ENCODE measurements around the gene NDUFAF5.
"Not testable (repeated sequence)": the region's sequence is repeated elsewhere in the genome, so short reads cannot be mapped to it uniquely, and the experiment has no call there.

The NDUFAF5 gene

GRCh38 chr20:13755809-13756208, 29.0 kb upstream of the NDUFAF5 start:
- no peak overlapping the region for H3K4me3 ChIP-seq (ENCODE audit: low read depth in 1 of 2, low read length in 2 of 2)

GRCh38 chr20:13756551-13756950, 28.3 kb upstream of the NDUFAF5 start:
- Histone ChIP-seq H3K4me1 (ENCODE audit: insufficient read depth, low read length) (no peaks in the 10 kb centered on the region), H3K36me3 (ENCODE audit: insufficient read depth, low read length) (peaks cover 12% of the 10 kb centered on the region), H3K9me3 (ENCODE audit: low read length) (no peaks in the 10 kb centered on the region), H3K9ac (ENCODE audit: low read length) (no peak overlapping the region), H3K4me3 (ENCODE audit: low read depth in 1 of 2, low read length in 2 of 2) (no peak overlapping the region), H3K27me3 (ENCODE audit: control insufficient read depth in 1 of 2, insufficient read depth in 2 of 2, low read length in 2 of 2) (no peaks in the 10 kb centered on the region), H3K27ac (ENCODE audit: low read depth, low read length) (no peak overlapping the region)

More at GRCh38 chr20:13755809-13756208, 29.0 kb upstream of the NDUFAF5 start:
- no peaks in the 10 kb centered on the region for H3K27me3 ChIP-seq (ENCODE audit: control insufficient read depth in 1 of 2, insufficient read depth in 2 of 2, low read length in 2 of 2)
- peaks cover 12% of the 10 kb centered on the region for H3K36me3 ChIP-seq (ENCODE audit: insufficient read depth, low read length)
- H3K9ac ChIP-seq (ENCODE audit: low read length): no peak overlapping the region
- no peaks in the 10 kb centered on the region for H3K4me1 ChIP-seq (ENCODE audit: insufficient read depth, low read length)
- H3K9me3 ChIP-seq (ENCODE audit: low read length): no peaks in the 10 kb centered on the region
- no peak overlapping the region for H3K27ac ChIP-seq (ENCODE audit: low read depth, low read length)

GRCh38 chr20:13758884-13759283, 25.9 kb upstream of the NDUFAF5 start:
- Histone ChIP-seq H3K27ac (ENCODE audit: low read depth, low read length) (no peak overlapping the region), H3K9ac (ENCODE audit: low read length) (no peak overlapping the region), H3K27me3 (ENCODE audit: control insufficient read depth in 1 of 2, insufficient read depth in 2 of 2, low read length in 2 of 2) (no peaks in the 10 kb centered on the region), H3K4me1 (ENCODE audit: insufficient read depth, low read length) (no peaks in the 10 kb centered on the region), H3K4me3 (ENCODE audit: low read depth in 1 of 2, low read length in 2 of 2) (no peak overlapping the region), H3K9me3 (ENCODE audit: low read length) (no peaks in the 10 kb centered on the region), H3K36me3 (ENCODE audit: insufficient read depth, low read length) (peaks cover 12% of the 10 kb centered on the region)

GRCh38 chr20:13760451-13760946, 24.3 kb upstream of the NDUFAF5 start:
- H3K27me3 ChIP-seq (ENCODE audit: control insufficient read depth in 1 of 2, insufficient read depth in 2 of 2, low read length in 2 of 2); H3K9ac ChIP-seq (ENCODE audit: low read length); H3K4me1 ChIP-seq (ENCODE audit: insufficient read depth, low read length); H3K4me3 ChIP-seq (ENCODE audit: low read depth in 1 of 2, low read length in 2 of 2); H3K27ac ChIP-seq (ENCODE audit: low read depth, low read length); H3K9me3 ChIP-seq (ENCODE audit: low read length): not testable (repeated sequence)
- peaks cover 13% of the 10 kb centered on the region for H3K36me3 ChIP-seq (ENCODE audit: insufficient read depth, low read length)

DNA sequence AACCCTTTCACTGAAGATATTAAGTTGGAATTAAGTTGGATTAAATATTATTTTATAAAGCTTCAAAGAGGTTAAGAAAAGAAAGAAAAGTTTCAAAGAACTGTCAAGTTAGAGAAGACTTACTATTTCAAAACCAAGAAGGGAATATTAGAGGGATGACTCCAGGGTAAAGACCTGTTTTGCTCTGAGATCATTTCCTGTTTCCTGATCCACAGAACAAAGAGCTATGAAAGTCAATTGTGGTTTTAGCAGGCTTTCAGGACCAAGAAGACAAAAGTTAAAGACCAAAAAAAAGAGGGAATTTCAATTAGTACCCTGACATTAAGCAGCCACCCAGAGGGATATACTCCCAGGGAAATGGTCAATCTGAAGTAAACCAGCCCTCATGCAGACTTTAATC, 19.5 kb upstream of the NDUFAF5 start:
- Histone ChIP-seq H3K27ac (ENCODE audit: low read depth, low read length) (no peak overlapping the region), H3K27me3 (ENCODE audit: control insufficient read depth in 1 of 2, insufficient read depth in 2 of 2, low read length in 2 of 2) (no peaks in the 10 kb centered on the region), H3K4me1 (ENCODE audit: insufficient read depth, low read length) (no peaks in the 10 kb centered on the region), H3K4me3 (ENCODE audit: low read depth in 1 of 2, low read length in 2 of 2) (no peak overlapping the region), H3K9ac (ENCODE audit: low read length) (no peak overlapping the region), H3K9me3 (ENCODE audit: low read length) (no peaks in the 10 kb centered on the region), H3K36me3 (ENCODE audit: insufficient read depth, low read length) (peaks cover 50% of the 10 kb centered on the region)

GRCh38 chr20:13765868-13766416, 18.9 kb upstream of the NDUFAF5 start:
- Histone ChIP-seq H3K9ac (ENCODE audit: low read length) (no peak overlapping the region), H3K27ac (ENCODE audit: low read depth, low read length) (no peak overlapping the region), H3K9me3 (ENCODE audit: low read length) (no peaks in the 10 kb centered on the region), H3K36me3 (ENCODE audit: insufficient read depth, low read length) (peaks cover 57% of the 10 kb centered on the region), H3K27me3 (ENCODE audit: control insufficient read depth in 1 of 2, insufficient read depth in 2 of 2, low read length in 2 of 2) (no peaks in the 10 kb centered on the region), H3K4me1 (ENCODE audit: insufficient read depth, low read length) (no peaks in the 10 kb centered on the region), H3K4me3 (ENCODE audit: low read depth in 1 of 2, low read length in 2 of 2) (no peak overlapping the region)

DNA sequence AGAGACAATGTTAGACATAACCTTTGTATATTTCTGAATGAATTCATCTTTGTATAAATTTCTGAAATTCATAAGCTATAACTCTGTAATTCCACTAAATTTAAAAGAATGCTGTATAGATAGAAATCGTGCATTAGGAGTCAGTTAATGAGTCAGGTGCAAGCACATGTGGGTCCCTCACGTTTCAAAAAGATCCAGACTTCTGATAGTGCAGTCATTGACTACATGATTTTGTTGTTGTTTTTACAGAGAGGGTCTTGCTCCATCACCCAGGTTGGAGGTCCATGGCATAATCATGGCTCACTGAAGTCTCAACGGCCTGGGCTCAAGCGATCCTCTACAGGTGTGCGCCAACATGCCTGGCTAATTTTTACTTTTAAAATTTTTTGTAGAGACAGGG, 14.7 kb upstream of the NDUFAF5 start:
- H3K9ac ChIP-seq (ENCODE audit: low read length): no peak overlapping the region
- H3K9me3 ChIP-seq (ENCODE audit: low read length): no peaks in the 10 kb centered on the region
- peaks cover 60% of the 10 kb centered on the region for H3K36me3 ChIP-seq (ENCODE audit: insufficient read depth, low read length)

DNA sequence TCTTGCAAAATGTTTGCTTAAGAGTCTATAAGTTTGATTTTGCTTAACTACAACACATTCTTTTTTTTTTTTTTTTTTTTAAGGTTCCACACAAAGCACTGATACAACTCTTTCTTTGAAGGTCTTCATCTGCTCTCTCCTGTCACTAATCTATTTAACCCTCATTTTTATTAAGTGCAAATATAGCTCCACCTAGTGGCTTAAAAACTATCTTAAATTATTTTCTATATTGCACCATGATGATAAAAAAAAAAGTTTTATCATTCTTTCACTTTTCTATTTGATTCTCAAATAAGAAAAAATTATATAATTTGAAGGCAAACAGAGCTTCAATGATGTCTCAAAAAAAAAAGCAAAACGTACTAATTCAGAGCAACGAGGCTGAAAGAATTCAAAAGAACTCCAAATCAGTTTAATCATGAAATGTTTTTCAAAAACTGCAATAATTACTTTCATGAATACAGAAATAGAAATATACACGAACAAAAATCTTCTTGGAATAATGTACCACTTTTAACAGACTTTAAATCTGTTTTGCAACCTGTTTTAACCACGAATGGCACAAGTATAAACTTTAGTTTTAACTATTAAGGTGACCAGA, 12.9 kb upstream of the NDUFAF5 start:
- Histone ChIP-seq H3K27ac (ENCODE audit: low read depth, low read length) (no peak overlapping the region), H3K36me3 (ENCODE audit: insufficient read depth, low read length) (peaks cover 53% of the 10 kb centered on the region), H3K27me3 (ENCODE audit: control insufficient read depth in 1 of 2, insufficient read depth in 2 of 2, low read length in 2 of 2) (no peaks in the 10 kb centered on the region), H3K4me3 (ENCODE audit: low read depth in 1 of 2, low read length in 2 of 2) (no peak overlapping the region), H3K9ac (ENCODE audit: low read length) (no peak overlapping the region), H3K9me3 (ENCODE audit: low read length) (no peaks in the 10 kb centered on the region), H3K4me1 (ENCODE audit: insufficient read depth, low read length) (no peaks in the 10 kb centered on the region)

More for the DNA sequence above, 14.7 kb upstream of the NDUFAF5 start:
- Histone ChIP-seq H3K4me3 (ENCODE audit: low read depth in 1 of 2, low read length in 2 of 2) (no peak overlapping the region), H3K27ac (ENCODE audit: low read depth, low read length) (no peak overlapping the region), H3K27me3 (ENCODE audit: control insufficient read depth in 1 of 2, insufficient read depth in 2 of 2, low read length in 2 of 2) (no peaks in the 10 kb centered on the region), H3K4me1 (ENCODE audit: insufficient read depth, low read length) (no peaks in the 10 kb centered on the region)

GRCh38 chr20:13772529-13772928, 12.3 kb upstream of the NDUFAF5 start:
- Histone ChIP-seq H3K4me1 (ENCODE audit: insufficient read depth, low read length) (no peaks in the 10 kb centered on the region), H3K36me3 (ENCODE audit: insufficient read depth, low read length) (peaks cover 50% of the 10 kb centered on the region), H3K27ac (ENCODE audit: low read depth, low read length) (no peak overlapping the region), H3K27me3 (ENCODE audit: control insufficient read depth in 1 of 2, insufficient read depth in 2 of 2, low read length in 2 of 2) (no peaks in the 10 kb centered on the region), H3K9ac (ENCODE audit: low read length) (no peak overlapping the region), H3K9me3 (ENCODE audit: low read length) (no peaks in the 10 kb centered on the region), H3K4me3 (ENCODE audit: low read depth in 1 of 2, low read length in 2 of 2) (no peak overlapping the region)

- Histone ChIP-seq H3K27ac (ENCODE audit: low read depth, low read length) (no peak overlapping the region), H3K9ac (ENCODE audit: low read length) (no peak overlapping the region), H3K4me1 (ENCODE audit: insufficient read depth, low read length) (no peaks in the 10 kb centered on the region), H3K27me3 (ENCODE audit: control insufficient read depth in 1 of 2, insufficient read depth in 2 of 2, low read length in 2 of 2) (no peaks in the 10 kb centered on the region), H3K9me3 (ENCODE audit: low read length) (no peaks in the 10 kb centered on the region), H3K4me3 (ENCODE audit: low read depth in 1 of 2, low read length in 2 of 2) (no peak overlapping the region), H3K36me3 (ENCODE audit: insufficient read depth, low read length) (peaks cover 26% of the 10 kb centered on the region)
Measured at GRCh38 chr20:13775867-13776266, 9.0 kb upstream of the NDUFAF5 start.

DNA sequence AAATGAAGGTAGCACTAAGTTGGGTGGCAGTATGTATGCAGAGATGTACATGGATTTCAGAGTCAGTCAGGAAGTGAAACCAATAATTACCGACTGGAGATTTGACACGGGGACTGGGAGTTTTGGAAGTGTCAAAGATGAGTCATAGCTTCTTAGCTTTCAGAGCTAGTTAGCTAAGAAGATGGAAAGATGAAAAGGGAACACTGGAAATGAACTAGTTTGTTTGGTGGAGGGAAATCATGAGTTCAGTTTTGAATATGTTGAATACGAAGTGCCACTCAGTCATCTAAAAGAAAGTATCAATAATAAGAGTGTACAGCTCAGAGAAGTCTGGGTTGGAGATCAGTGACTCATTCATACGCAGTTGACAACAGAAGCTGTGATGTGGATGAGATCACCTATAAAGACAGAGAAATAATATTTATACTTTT, 7.6 kb upstream of the NDUFAF5 start:
- no peak overlapping the region for H3K27ac ChIP-seq (ENCODE audit: low read depth, low read length)
- H3K4me3 ChIP-seq (ENCODE audit: low read depth in 1 of 2, low read length in 2 of 2): no peak overlapping the region
- H3K27me3 ChIP-seq (ENCODE audit: control insufficient read depth in 1 of 2, insufficient read depth in 2 of 2, low read length in 2 of 2): no peaks in the 10 kb centered on the region
- H3K9me3 ChIP-seq (ENCODE audit: low read length): no peaks in the 10 kb centered on the region
- H3K9ac ChIP-seq (ENCODE audit: low read length): no peak overlapping the region
- H3K36me3 ChIP-seq (ENCODE audit: insufficient read depth, low read length): peaks cover 25% of the 10 kb centered on the region
- no peaks in the 10 kb centered on the region for H3K4me1 ChIP-seq (ENCODE audit: insufficient read depth, low read length)

DNA sequence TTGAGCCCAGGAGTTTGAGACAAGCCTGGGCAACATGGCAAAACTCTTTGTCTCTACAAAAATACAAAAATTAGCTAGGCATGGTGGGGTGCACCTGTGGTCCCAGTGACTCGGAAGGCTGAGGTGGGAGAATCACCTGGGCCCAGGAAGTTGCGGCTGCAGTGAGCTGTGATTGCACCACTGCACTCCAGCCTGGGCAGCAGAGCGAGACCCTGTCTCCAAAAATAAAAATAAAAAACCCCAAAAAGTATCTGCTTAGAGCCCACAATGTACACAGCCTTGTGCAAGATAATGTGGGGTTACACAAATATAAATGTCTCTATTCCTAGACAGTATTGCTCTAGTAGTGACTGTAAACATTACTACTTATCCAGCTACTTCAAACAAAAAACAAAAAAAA, 6.0 kb upstream of the NDUFAF5 start:
- Histone ChIP-seq H3K27me3 (ENCODE audit: control insufficient read depth in 1 of 2, insufficient read depth in 2 of 2, low read length in 2 of 2) (no peaks in the 10 kb centered on the region), H3K4me3 (ENCODE audit: low read depth in 1 of 2, low read length in 2 of 2) (no peak overlapping the region), H3K27ac (ENCODE audit: low read depth, low read length) (no peak overlapping the region)

More for the DNA sequence above, 6.0 kb upstream of the NDUFAF5 start:
- Histone ChIP-seq H3K4me1 (ENCODE audit: insufficient read depth, low read length) (peaks cover 6% of the 10 kb centered on the region), H3K36me3 (ENCODE audit: insufficient read depth, low read length) (peaks cover 25% of the 10 kb centered on the region), H3K9ac (ENCODE audit: low read length) (no peak overlapping the region), H3K9me3 (ENCODE audit: low read length) (no peaks in the 10 kb centered on the region)
